Mesothelial cell of epicardium (in vitro differentiated cells): ENCODE data around the gene SLC40A1. TPM values are rescaled to one million over a fixed set of nuclear protein-coding genes. Genes with fewer than 3 reads are reported as not detected.

Source experiments
- DNase-seq, 2 experiments: peaks; one replicate each; pipeline ENCODE4 v3.0.0; 2021; ENCODE audit warnings: low spot score in 2 of 2; ENCODE audit not compliant: unreplicated experiment in 2 of 2
- H3K27ac Mint-ChIP-seq: 2 replicates; pipeline ENCODE4 v1.8.0; 2021; ENCODE audit warnings: mixed read lengths
- H3K27me3 Mint-ChIP-seq: 2 replicates; pipeline ENCODE4 v1.8.0; 2021; ENCODE audit warnings: low read depth, mixed read lengths
- H3K36me3 Mint-ChIP-seq: 2 replicates; pipeline ENCODE4 v1.8.0; 2021; ENCODE audit warnings: mixed read lengths
- H3K4me1 Mint-ChIP-seq: 2 replicates; pipeline ENCODE4 v1.8.0; 2021; ENCODE audit warnings: mixed read lengths
- H3K4me3 Mint-ChIP-seq: 2 replicates; pipeline ENCODE4 v1.8.0; 2021; ENCODE audit warnings: mild to moderate bottlenecking, moderate library complexity, mixed read lengths
- H3K9me3 Mint-ChIP-seq: 2 replicates; pipeline ENCODE4 v1.8.0; 2021; ENCODE audit warnings: mixed read lengths
- total RNA-seq: library from RNA; stranded (reverse); gene quantifications from 3 replicates; pipeline ENCODE4 v1.2.1, GENCODE V29; 2021
- TF ChIP-seq, protein P1 (sequence below): fragments of 200-600 bp; sonication (generic); IDR thresholded peaks from one replicate; pipeline ENCODE4 v1.5.0; 2021; ENCODE audit warnings: antibody characterized with exemption; ENCODE audit not compliant: unreplicated experiment

Gene SLC40A1
- total RNA-seq, 1 donor from 2014 or later = 154 TPM

DNA sequence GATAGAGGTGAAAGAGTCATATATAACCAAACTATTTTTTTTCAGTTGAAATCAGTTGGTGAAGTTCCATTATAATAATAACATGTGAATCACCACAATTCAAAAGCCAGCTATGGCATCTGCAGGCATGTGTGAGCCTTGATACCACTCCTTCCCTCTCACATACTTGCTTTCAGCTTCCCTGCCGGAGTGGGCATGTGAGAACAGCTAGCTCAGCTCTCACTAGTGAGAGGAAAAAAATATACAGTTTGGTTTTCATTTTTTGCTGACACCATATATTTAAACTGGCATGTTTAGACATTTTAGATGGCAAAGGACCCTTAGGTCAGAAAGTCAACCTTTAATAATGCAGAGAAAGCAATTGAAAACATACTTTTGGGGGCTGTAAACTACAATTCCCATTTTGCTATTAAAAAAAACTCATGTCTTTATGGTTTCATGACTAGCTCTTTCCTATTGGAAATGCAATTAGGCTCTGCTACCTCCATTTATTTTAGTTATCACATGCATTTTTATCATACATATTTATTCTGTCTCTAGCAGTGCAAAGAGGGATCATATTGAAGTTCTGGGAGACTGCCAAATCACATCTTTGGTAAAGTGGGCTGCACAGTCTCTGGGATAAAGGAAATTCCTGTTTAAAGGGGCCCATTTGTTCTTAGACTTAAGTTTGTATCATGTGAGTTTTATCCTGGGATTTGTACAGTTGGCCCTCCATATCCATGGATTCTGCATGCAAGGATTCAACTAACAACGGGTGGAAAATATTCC, 33.2 kb upstream of the SLC40A1 start:
- DNase-seq = no peak
- Mint-ChIP-seq H3K9me3 (no peaks in the 10 kb centered on the region), H3K36me3 (no peaks in the 10 kb centered on the region), H3K27ac (peak overlapping the region; percentile 98), H3K4me3 (no peak overlapping the region), H3K4me1 (peaks cover 62% of the 10 kb centered on the region), H3K27me3 (no peaks in the 10 kb centered on the region)
- TF ChIP-seq, protein P1, sequence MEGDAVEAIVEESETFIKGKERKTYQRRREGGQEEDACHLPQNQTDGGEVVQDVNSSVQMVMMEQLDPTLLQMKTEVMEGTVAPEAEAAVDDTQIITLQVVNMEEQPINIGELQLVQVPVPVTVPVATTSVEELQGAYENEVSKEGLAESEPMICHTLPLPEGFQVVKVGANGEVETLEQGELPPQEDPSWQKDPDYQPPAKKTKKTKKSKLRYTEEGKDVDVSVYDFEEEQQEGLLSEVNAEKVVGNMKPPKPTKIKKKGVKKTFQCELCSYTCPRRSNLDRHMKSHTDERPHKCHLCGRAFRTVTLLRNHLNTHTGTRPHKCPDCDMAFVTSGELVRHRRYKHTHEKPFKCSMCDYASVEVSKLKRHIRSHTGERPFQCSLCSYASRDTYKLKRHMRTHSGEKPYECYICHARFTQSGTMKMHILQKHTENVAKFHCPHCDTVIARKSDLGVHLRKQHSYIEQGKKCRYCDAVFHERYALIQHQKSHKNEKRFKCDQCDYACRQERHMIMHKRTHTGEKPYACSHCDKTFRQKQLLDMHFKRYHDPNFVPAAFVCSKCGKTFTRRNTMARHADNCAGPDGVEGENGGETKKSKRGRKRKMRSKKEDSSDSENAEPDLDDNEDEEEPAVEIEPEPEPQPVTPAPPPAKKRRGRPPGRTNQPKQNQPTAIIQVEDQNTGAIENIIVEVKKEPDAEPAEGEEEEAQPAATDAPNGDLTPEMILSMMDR = no peak

DNA sequence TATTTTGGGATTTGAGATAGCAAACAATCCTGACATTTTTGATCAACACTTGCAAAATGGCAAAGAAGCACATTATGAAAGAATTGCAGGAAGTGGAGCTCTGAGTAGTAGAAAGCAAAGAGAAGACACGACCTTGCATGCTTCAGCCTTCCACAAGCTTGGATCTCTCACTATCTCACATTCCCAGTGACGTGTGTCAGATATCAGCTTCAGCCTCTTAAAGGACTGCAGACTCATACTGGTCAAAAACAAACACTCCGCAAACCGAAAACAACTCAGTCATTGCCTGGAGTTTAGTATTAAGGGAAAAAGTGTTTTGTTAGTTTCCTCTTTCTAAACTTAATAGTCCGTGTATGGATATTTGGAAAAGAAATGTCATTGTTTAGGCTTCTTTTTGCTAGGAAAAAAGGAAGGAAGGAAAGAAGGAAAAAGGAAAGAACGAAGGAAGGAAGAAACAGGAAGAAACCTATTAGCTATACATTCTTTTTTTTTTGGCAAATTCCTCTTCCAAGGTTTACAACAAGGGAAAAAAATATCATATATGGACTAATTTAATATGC, 32.6 kb upstream of the SLC40A1 start:
- H3K27me3 Mint-ChIP-seq = no peaks in the 10 kb centered on the region
- peak overlapping the region; percentile 15 for H3K4me3 Mint-ChIP-seq
- peaks cover 65% of the 10 kb centered on the region for H3K4me1 Mint-ChIP-seq
- TF ChIP-seq, protein P1 = no peak
- H3K27ac Mint-ChIP-seq = peak overlapping the region; percentile 98
- no peaks in the 10 kb centered on the region for H3K9me3 Mint-ChIP-seq
- no peak for DNase-seq
- H3K36me3 Mint-ChIP-seq = no peaks in the 10 kb centered on the region

DNA sequence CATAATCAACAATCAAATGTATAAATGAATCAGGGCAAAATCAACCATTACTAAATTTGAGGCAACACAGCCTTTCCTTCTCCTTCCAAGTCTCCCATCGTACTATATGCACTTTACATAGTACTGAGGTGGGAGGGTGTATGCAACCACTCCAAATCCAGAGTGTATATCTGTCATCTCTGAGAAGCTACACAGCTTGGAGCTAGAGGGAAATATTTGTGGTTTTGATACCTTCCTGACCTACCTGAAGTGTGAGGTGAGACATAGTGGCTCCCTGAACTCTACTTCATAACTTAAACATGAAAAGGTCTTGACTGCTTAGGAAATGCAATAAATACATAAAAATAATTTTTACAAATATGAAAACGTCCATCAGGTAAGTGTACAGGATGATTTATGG, 30.1 kb upstream of the SLC40A1 start:
- H3K4me1 Mint-ChIP-seq = peaks cover 72% of the 10 kb centered on the region

DNA sequence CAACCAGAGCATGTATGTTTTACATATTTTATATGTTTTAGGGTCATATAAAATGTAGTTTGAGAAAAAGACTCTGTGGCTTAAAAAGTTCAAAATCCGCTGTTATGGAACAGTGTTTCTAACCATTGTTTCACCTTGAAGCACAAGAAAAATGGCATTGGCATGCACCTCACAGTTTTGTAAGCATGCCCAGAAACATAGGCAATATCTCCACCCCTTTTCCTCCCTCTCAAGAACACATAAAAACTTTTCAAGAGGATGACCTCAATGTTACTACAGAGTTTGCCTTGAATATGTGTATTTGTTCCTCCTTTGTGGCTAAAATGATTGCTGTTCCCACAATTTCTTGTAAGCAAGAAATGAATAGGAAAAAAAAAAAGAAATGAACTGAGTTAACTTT, 29.3 kb upstream of the SLC40A1 start:
- H3K4me1 Mint-ChIP-seq = peaks cover 67% of the 10 kb centered on the region

More for the DNA sequence above, 30.1 kb upstream of the SLC40A1 start:
- peak overlapping the region; percentile 25 for H3K27ac Mint-ChIP-seq
- DNase-seq = no peak
- no peaks in the 10 kb centered on the region for H3K9me3 Mint-ChIP-seq
- TF ChIP-seq, protein P1 = no peak
- H3K36me3 Mint-ChIP-seq = no peaks in the 10 kb centered on the region
- H3K4me3 Mint-ChIP-seq = no peak overlapping the region
- H3K27me3 Mint-ChIP-seq = no peaks in the 10 kb centered on the region

DNA sequence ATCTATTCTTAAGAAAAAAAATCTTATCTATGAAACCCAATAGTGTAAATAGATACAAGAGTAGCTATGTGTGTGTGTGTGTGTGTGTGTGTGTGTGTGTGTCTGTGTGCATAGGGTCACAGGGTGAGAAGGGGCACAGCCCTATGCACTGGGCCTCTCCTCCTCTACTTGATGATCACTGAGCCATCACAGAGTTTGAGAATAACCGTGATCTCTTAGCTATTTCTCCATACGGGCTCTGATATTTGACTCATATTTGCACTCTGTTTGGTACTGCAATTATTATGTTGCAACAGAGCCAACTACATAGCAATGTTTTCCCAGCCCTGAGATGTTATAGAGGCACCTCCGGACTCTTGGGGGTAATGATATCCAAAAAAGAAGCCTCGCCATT, 28.8 kb upstream of the SLC40A1 start:
- Mint-ChIP-seq H3K4me3 (no peak overlapping the region), H3K4me1 (peaks cover 63% of the 10 kb centered on the region), H3K27me3 (no peaks in the 10 kb centered on the region), H3K9me3 (no peaks in the 10 kb centered on the region), H3K27ac (no peak overlapping the region), H3K36me3 (no peaks in the 10 kb centered on the region)
- DNase-seq = no peak
- TF ChIP-seq, protein P1 = no peak

More for the DNA sequence above, 29.3 kb upstream of the SLC40A1 start:
- H3K36me3 Mint-ChIP-seq = no peaks in the 10 kb centered on the region
- no peak overlapping the region for H3K27ac Mint-ChIP-seq
- H3K4me3 Mint-ChIP-seq = no peak overlapping the region
- no peaks in the 10 kb centered on the region for H3K27me3 Mint-ChIP-seq
- TF ChIP-seq, protein P1 = no peak
- no peaks in the 10 kb centered on the region for H3K9me3 Mint-ChIP-seq
- DNase-seq = no peak
